ENCODE measurements around the gene SMAD5.

Gene SMAD5

DNA sequence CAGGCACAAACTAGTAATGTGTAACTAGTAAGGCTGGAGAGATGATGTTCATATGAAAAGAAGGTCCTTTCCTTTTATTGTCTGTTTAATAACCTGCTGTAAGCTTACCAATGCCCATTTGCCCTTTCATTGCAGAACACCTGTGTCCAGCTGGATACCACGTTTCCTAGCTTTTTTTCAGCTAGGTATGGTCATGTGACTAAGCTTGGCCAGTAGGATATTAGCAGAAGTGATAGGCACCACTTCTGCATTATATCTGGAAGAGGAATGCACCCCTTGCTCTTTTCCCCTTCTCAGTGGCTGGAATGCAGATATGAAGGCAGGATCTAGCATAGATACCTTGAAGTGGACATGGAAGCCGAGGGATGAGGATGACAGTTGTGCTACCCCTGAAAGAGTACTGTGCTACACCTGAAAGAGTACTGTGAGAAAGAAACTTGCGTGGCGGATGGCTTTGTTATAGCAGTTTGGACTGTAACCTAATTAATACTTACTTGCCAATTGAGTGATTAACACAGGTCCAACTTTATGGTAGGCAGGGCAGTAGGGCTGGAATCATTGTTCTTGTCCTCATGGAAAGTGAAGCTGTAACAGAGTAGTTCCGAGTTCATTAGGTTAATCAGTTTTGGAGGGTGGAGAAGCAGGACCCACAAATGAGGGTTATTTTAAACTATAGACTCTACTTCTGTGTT, 53.5 kb downstream of the SMAD5 start:
- H3K4me3 ChIP-seq (ENCODE audit: control insufficient read depth, low read depth, low read length), result no peak overlapping the region
- TF ChIP-seq, protein P1, sequence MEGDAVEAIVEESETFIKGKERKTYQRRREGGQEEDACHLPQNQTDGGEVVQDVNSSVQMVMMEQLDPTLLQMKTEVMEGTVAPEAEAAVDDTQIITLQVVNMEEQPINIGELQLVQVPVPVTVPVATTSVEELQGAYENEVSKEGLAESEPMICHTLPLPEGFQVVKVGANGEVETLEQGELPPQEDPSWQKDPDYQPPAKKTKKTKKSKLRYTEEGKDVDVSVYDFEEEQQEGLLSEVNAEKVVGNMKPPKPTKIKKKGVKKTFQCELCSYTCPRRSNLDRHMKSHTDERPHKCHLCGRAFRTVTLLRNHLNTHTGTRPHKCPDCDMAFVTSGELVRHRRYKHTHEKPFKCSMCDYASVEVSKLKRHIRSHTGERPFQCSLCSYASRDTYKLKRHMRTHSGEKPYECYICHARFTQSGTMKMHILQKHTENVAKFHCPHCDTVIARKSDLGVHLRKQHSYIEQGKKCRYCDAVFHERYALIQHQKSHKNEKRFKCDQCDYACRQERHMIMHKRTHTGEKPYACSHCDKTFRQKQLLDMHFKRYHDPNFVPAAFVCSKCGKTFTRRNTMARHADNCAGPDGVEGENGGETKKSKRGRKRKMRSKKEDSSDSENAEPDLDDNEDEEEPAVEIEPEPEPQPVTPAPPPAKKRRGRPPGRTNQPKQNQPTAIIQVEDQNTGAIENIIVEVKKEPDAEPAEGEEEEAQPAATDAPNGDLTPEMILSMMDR (conservative IDR thresholded peaks at IDR 0.05; ENCODE audit: control insufficient read depth, insufficient read depth, low read depth, low read length), result no peak

DNA sequence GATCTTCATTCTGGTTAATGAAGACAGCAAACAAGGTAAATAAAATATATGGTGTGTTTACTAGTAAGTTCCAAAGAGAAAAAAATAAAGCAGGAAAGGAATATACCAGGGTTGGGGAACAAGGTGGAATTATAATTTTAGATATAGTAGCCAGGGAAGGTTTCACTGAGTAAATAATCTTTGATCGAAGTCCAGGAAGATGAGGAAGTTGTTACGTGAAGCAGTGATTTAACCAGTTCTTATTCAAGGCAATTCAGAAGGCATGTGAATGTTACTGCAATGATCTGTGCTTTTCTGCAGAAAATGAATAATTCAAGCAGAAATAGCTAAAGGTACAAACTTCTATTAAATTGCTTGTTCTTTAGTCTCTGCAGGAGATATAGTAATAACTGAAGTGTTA, 54.2 kb downstream of the SMAD5 start:
- no peak for DNase-seq (ENCODE audit: low read depth)
- TF ChIP-seq, protein P1 (conservative IDR thresholded peaks at IDR 0.05; ENCODE audit: control insufficient read depth, insufficient read depth, low read depth, low read length), result no peak
- H3K4me3 ChIP-seq (ENCODE audit: control insufficient read depth, low read depth, low read length), result no peak overlapping the region

More for the DNA sequence above, 53.5 kb downstream of the SMAD5 start:
- no peak for DNase-seq (ENCODE audit: low read depth)

DNA sequence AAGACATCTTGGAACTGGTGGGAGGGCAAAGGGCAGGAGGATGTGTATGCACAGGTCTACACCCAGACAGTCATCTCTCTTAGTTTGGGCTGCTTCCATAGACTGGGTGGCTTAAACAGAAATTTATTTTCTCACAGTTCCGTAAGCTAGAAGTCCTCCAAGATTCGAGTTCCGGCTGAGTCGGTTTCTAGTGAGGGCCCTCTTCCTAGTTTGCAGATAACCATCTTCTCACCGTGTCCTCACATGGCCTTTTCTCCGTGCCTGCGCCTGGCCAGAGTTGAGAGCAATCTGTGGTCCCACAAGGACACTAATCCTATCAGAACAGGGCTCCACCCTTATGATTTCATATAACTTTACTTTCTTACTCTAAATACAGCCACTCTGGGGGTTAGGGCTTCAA, 56.2 kb downstream of the SMAD5 start:
- no peak overlapping the region for H3K4me3 ChIP-seq (ENCODE audit: control insufficient read depth, low read depth, low read length)
- DNase-seq (ENCODE audit: low read depth), result no peak
- TF ChIP-seq, protein P1 (conservative IDR thresholded peaks at IDR 0.05; ENCODE audit: control insufficient read depth, insufficient read depth, low read depth, low read length), result no peak

DNA sequence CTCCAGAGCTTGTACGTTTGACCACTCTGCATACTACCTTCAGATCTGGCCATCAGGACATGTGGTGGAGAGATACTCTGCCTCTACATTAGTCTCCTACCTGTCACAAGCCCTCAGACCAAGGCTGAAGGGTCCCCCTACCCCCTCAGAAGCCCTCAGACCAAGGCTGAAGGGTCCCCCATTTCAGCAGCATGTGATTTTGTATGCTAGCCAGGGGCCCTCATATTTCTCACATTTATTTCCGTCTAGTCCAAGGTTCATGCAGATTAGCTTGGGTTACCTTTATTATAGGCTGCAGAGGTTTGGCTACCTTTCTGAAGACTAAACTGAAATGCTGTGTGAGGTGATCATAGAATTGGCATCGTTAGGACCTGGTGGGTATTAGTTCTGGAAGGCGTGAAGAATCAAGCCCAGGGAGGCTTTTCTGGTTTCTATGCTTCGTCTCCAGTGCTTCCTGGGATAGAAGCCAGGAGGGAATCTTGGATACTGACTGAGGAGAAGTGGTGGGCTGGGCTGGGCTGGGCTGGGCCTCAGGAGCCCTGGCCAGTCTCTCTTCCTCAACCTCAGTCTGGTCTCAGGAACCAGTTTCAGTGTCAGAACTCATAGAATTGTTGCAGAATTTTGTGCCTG, 57.6 kb downstream of the SMAD5 start:
- TF ChIP-seq, protein P1 (conservative IDR thresholded peaks at IDR 0.05; ENCODE audit: control insufficient read depth, insufficient read depth, low read depth, low read length), result no peak
- H3K4me3 ChIP-seq (ENCODE audit: control insufficient read depth, low read depth, low read length), result no peak overlapping the region
- no peak for DNase-seq (ENCODE audit: low read depth)

DNA sequence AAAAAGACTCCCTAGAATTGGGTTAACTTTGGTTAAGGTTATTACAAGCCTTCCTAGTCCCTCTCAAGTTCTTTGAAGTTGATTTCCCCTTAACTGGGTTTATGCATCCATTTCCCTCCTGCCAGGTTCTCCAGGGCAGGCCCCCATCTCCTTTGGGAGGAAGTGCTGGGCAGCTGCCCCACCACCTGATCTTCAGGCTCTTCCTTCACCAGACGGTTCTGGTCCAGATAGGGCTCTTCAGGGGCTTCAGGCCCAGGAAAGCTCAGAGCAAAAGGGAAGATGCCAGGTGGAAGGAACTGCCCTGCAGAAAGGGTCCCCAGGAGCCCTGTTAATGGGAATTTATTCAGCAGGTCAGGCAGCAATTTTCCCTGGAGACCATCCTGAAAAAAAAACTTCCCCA, 58.3 kb downstream of the SMAD5 start:
- TF ChIP-seq, protein P1 (conservative IDR thresholded peaks at IDR 0.05; ENCODE audit: control insufficient read depth, insufficient read depth, low read depth, low read length), result no peak
- no peak for DNase-seq (ENCODE audit: low read depth)
- H3K4me3 ChIP-seq (ENCODE audit: control insufficient read depth, low read depth, low read length), result no peak overlapping the region

DNA sequence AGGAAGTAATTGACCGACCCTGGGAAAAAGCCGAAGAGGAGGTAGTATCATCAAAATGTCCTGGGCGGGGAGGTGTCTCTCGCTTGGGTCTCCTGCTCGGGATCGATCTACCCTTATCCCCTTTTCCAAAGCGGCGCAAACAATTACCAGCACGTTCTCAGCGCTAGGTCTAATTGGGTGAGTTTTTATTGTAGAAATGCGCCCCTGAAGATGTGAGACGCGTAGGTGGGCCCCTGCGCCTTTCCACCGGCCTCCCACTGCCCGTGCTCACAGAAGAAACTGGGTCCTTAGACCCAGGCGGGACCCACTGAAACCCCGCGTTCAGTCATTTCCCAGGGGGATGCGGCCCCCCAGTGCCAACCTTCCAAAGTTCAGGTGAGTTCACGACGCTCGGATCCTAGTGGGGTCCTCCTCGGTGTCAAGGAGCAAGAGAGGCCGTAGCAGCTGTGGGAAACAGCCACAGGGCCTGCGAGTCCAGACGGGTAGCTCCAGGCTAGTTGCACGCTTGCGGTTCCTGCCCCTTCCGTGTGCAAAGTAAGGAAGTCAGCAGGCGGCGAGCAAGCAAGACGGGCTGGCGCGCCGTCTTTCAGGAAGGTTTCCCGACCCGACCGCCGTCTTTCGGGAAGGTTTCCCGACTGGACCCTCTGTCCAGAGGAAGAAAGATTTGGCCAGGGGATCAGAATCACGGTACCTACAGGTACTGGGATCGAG, 58.8 kb downstream of the SMAD5 start:
- peak; percentile 34 for DNase-seq (ENCODE audit: low read depth)
- peak overlapping the region; percentile 3 for H3K4me3 ChIP-seq (ENCODE audit: control insufficient read depth, low read depth, low read length)
- TF ChIP-seq, protein P1 (conservative IDR thresholded peaks at IDR 0.05; ENCODE audit: control insufficient read depth, insufficient read depth, low read depth, low read length), result no peak
